PC-9 (cell line): Measurements from ENCODE around the gene SLCO4A1. TPM values are rescaled to one million over a fixed set of nuclear protein-coding genes. Genes with fewer than 3 reads are reported as not detected.

ENCODE experiments used
- BruUV-seq: library from RNA; stranded (reverse); fragments of 400-500 nt; replicated peaks from 2 replicates; lab custom pipeline; 2021; lab: Mats Ljungman, UMichigan
- CTCF ChIA-PET: fragments of 300-600 bp; sonication (Branson Sonifier 250); formaldehyde crosslinking; loops from one replicate; lab custom pipeline; 2022; ENCODE audit warnings: antibody characterized with exemption; lab: Charles Lee
- POLR2A ChIA-PET: fragments of 300-600 bp; sonication (Branson Sonifier 250); formaldehyde crosslinking; loops from one replicate; lab custom pipeline; 2022; ENCODE audit warnings: antibody characterized with exemption; ENCODE audit not compliant: unreplicated experiment; lab: Charles Lee
- DNase-seq, 2 experiments: peaks; one replicate each; pipeline versions ENCODE4 v3.0.0 to v3.0.0-alpha.2; 2015 to 2022; ENCODE audit warnings: mixed read lengths in 1 of 2
- H2AFZ ChIP-seq: fragments of 200-600 bp; sonication (generic); 2 replicates; pipeline ENCODE4 v1.8.1; 2017; ENCODE audit warnings: antibody characterized with exemption
- H3F3A ChIP-seq: fragments of 200-600 bp; sonication (generic); 2 replicates; pipeline ENCODE4 v1.8.1; 2017; ENCODE audit warnings: antibody characterized with exemption, mild to moderate bottlenecking, low read depth; ENCODE audit not compliant: insufficient read depth
- H3K27ac ChIP-seq: fragments of 200-600 bp; sonication (generic); 2 replicates; pipeline ENCODE4 v1.6.1; 2016; ENCODE audit warnings: mixed run types
- H3K27me3 ChIP-seq: fragments of 200-600 bp; sonication (generic); 2 replicates; pipeline ENCODE4 v1.6.1; 2016; ENCODE audit warnings: low read depth, mixed run types; ENCODE audit not compliant: insufficient read depth
- H3K36me3 ChIP-seq: fragments of 200-600 bp; sonication (generic); 2 replicates; pipeline ENCODE4 v1.6.1; 2016; ENCODE audit warnings: low read depth, mixed run types
- H3K4me1 ChIP-seq: fragments of 200-600 bp; sonication (generic); replicated peaks from 2 replicates; pipeline ENCODE4 v1.6.1; 2016; ENCODE audit warnings: mixed run types; ENCODE audit not compliant: insufficient read depth
- H3K4me2 ChIP-seq: fragments of 200-600 bp; sonication (generic); 2 replicates; pipeline ENCODE4 v1.6.1; 2017; ENCODE audit warnings: mixed run types
- H3K4me3 ChIP-seq: fragments of 200-600 bp; sonication (generic); 2 replicates; pipeline ENCODE4 v1.6.1; 2016; ENCODE audit warnings: mixed run types
- H3K79me2 ChIP-seq: fragments of 200-600 bp; sonication (generic); 2 replicates; pipeline ENCODE4 v1.6.1; 2017; ENCODE audit warnings: low read depth, mixed run types
- H3K9me2 ChIP-seq: fragments of 200-600 bp; sonication (generic); 2 replicates; pipeline ENCODE4 v1.8.1; 2017; ENCODE audit warnings: mild to moderate bottlenecking; ENCODE audit not compliant: insufficient read depth
- H3K9me3 ChIP-seq: fragments of 200-600 bp; sonication (generic); 2 replicates; pipeline ENCODE4 v1.8.1; 2016; ENCODE audit warnings: low read depth; ENCODE audit not compliant: insufficient read depth
- H4K20me1 ChIP-seq: fragments of 200-600 bp; sonication (generic); 2 replicates; pipeline ENCODE4 v1.8.1; 2017; ENCODE audit not compliant: insufficient read depth
- CTCF ChIP-seq: fragments of 200-600 bp; sonication (generic); conservative IDR thresholded peaks from 2 replicates; pipeline ENCODE4 v1.6.1; 2017; ENCODE audit warnings: mixed run types, antibody characterized with exemption, mild to moderate bottlenecking, moderate library complexity
- EZH2 ChIP-seq: fragments of 200-600 bp; sonication (generic); IDR thresholded peaks from 2 replicates; pipeline ENCODE4 v1.8.0; 2017; ENCODE audit warnings: antibody characterized with exemption, low read depth
- intact Hi-C: fragments of 100-400 bp; cut with micrococcal nuclease; formaldehyde crosslinking; loops from one replicate; pipeline ENCODE4 v1.10.0; 2022; ENCODE audit not compliant: unreplicated experiment
- total RNA-seq: library from RNA; stranded (reverse); gene quantifications from 2 replicates; pipeline ENCODE4 v1.2.3, GENCODE V29; 2021

The SLCO4A1 gene
- total RNA-seq, 1 experiment from 2014 or later, result 19.3 TPM

- H3K4me3 ChIP-seq, result peak overlapping the region; percentile 97
- peaks cover 12% of the 10 kb centered on the region; the same call in 1 of the 2 replicates for H3K36me3 ChIP-seq
- H3K79me2 ChIP-seq, result peaks cover 71% of the 10 kb centered on the region
- intact Hi-C loops, result loop anchor here (1.0 to 2.0 kb wide), 2 partner anchors 9 to 15 kb away; no protein-coding TSS in a partner anchor
- peaks cover 20% of the 10 kb centered on the region for H3F3A ChIP-seq
- H3K4me2 ChIP-seq, result peak overlapping the region; percentile 96
- POLR2A ChIA-PET, result interaction anchor here (0.6 to 1.4 kb wide), 2 partner anchors 148 to 150 kb away, joined by 4 to 8 read pairs; no protein-coding TSS in a partner anchor
- no peak overlapping the region for H2AFZ ChIP-seq
- H3K4me1 ChIP-seq, result peaks cover 49% of the 10 kb centered on the region
- no peak for TF ChIP-seq EZH2
- TF ChIP-seq CTCF, result no peak
- DNase-seq, result no peak
- CTCF ChIA-PET, result no interaction called here
- no peaks in the 10 kb centered on the region for H3K9me2 ChIP-seq
- H3K27me3 ChIP-seq, result no peaks in the 10 kb centered on the region
- H3K27ac ChIP-seq, result peak overlapping the region; percentile 43
- H4K20me1 ChIP-seq, result peaks cover 49% of the 10 kb centered on the region
- no peaks in the 10 kb centered on the region for H3K9me3 ChIP-seq
- no TSS peak for BruUV-seq
Observed at GRCh38 chr20:62643521-62644043, 1.3 kb downstream of the SLCO4A1 start.

- Histone ChIP-seq H3K9me3 (no peaks in the 10 kb centered on the region), H3K4me1 (peaks cover 49% of the 10 kb centered on the region), H2AFZ (no peak overlapping the region), H3K4me3 (peak overlapping the region; percentile 97), H3K27me3 (no peaks in the 10 kb centered on the region), H3K36me3 (peaks cover 16% of the 10 kb centered on the region; the same call in 1 of the 2 replicates), H4K20me1 (peaks cover 56% of the 10 kb centered on the region), H3K9me2 (no peaks in the 10 kb centered on the region), H3K27ac (peak overlapping the region; percentile 43), H3K79me2 (peaks cover 77% of the 10 kb centered on the region), H3F3A (peaks cover 26% of the 10 kb centered on the region), H3K4me2 (peak overlapping the region; percentile 96)
- no TSS peak for BruUV-seq
- DNase-seq, result peak; percentile 81 to 93
- intact Hi-C loops, result loop anchor here (1.0 kb wide), 1 partner anchor 8 kb away; no protein-coding TSS in a partner anchor
- no peak for TF ChIP-seq EZH2
- no peak for TF ChIP-seq CTCF
- POLR2A ChIA-PET, result interaction anchor here (0.7 to 1.4 kb wide), 2 partner anchors 150 to 216 kb away, joined by 3 to 8 read pairs; no protein-coding TSS in a partner anchor
- CTCF ChIA-PET, result interaction anchor here (0.6 to 0.8 kb wide), 2 partner anchors 16 to 20 kb away, joined by 3 to 5 read pairs; no protein-coding TSS in a partner anchor
Observed at GRCh38 chr20:62644044-62644795, 1.9 kb downstream of the SLCO4A1 start.

GRCh38 chr20:62644802-62645496, 2.6 kb downstream of the SLCO4A1 start:
- H3K79me2 ChIP-seq, result peaks cover 85% of the 10 kb centered on the region
- peak overlapping the region; percentile 97; the same call in 1 of the 2 replicates for H3K4me3 ChIP-seq
- no peaks in the 10 kb centered on the region for H3K9me3 ChIP-seq
- peak; percentile 41 to 61 for DNase-seq
- H3K4me1 ChIP-seq, result peaks cover 49% of the 10 kb centered on the region
- CTCF ChIA-PET, result interaction anchor here (0.6 to 0.8 kb wide), 2 partner anchors 17 to 21 kb away, joined by 3 to 5 read pairs; no protein-coding TSS in a partner anchor
- POLR2A ChIA-PET, result interaction anchor here (0.7 kb wide), 1 partner anchor 217 kb away, joined by 3 read pairs; no protein-coding TSS in a partner anchor
- peaks cover 63% of the 10 kb centered on the region for H4K20me1 ChIP-seq
- no peaks in the 10 kb centered on the region for H3K27me3 ChIP-seq
- intact Hi-C loops, result loop anchor here (1.0 kb wide), 1 partner anchor 7 kb away; no protein-coding TSS in a partner anchor
- no peak for TF ChIP-seq EZH2
- TF ChIP-seq CTCF, result no peak
- H3K4me2 ChIP-seq, result peak overlapping the region; percentile 96
- BruUV-seq, result no TSS peak
- H3K36me3 ChIP-seq, result peaks cover 18% of the 10 kb centered on the region; the same call in 1 of the 2 replicates
- H2AFZ ChIP-seq, result no peak overlapping the region
- no peaks in the 10 kb centered on the region for H3K9me2 ChIP-seq
- peaks cover 32% of the 10 kb centered on the region for H3F3A ChIP-seq
- H3K27ac ChIP-seq, result peak overlapping the region; percentile 20; the same call in 1 of the 2 replicates
